Smooth muscle cell (in vitro differentiated cells): ENCODE results near the gene TFE3. TPM values are rescaled to one million over a fixed set of nuclear protein-coding genes. Genes with fewer than 3 reads are reported as not detected.

ENCODE experiments used
- DNase-seq: peaks from one replicate; lab custom pipeline; 2025; ENCODE audit not compliant: unreplicated experiment; lab: John Stamatoyannopoulos, UW
- H2AFZ ChIP-seq: fragments of 200-600 bp; sonication (generic); 2 replicates; pipeline ENCODE4 v1.6.0; 2016; ENCODE audit warnings: antibody characterized with exemption, low read depth, mild to moderate bottlenecking
- H3F3A ChIP-seq: fragments of 200-600 bp; sonication (generic); 2 replicates; pipeline ENCODE4 v1.6.0; 2017; ENCODE audit warnings: antibody characterized with exemption, low read depth
- H3K27ac ChIP-seq: fragments of 200-600 bp; sonication (generic); 2 replicates; pipeline ENCODE4 v1.5.1; 2016; ENCODE audit warnings: low read depth, mild to moderate bottlenecking
- H3K27me3 ChIP-seq: fragments of 200-600 bp; sonication (generic); 2 replicates; pipeline ENCODE4 v1.6.1; 2016; ENCODE audit warnings: low read depth, mild to moderate bottlenecking
- H3K36me3 ChIP-seq: fragments of 200-600 bp; sonication (generic); 2 replicates; pipeline ENCODE4 v1.5.1; 2016; ENCODE audit warnings: low read depth
- H3K4me1 ChIP-seq: fragments of 200-600 bp; sonication (generic); 2 replicates; pipeline ENCODE4 v1.5.1; 2016; ENCODE audit warnings: low read depth
- H3K4me2 ChIP-seq: fragments of 200-600 bp; sonication (generic); 2 replicates; pipeline ENCODE4 v1.6.0; 2016; ENCODE audit warnings: mild to moderate bottlenecking
- H3K4me3 ChIP-seq: fragments of 200-600 bp; sonication (generic); 2 replicates; pipeline ENCODE4 v1.5.1; 2016; ENCODE audit warnings: mild to moderate bottlenecking
- H3K79me2 ChIP-seq: fragments of 200-600 bp; sonication (generic); 2 replicates; pipeline ENCODE4 v1.6.0; 2016; ENCODE audit warnings: low read depth, mild to moderate bottlenecking
- H3K9ac ChIP-seq: fragments of 200-600 bp; sonication (generic); 2 replicates; pipeline ENCODE4 v1.6.0; 2016; ENCODE audit warnings: low read depth
- H3K9me3 ChIP-seq: fragments of 200-600 bp; sonication (generic); replicated peaks from 2 replicates; pipeline ENCODE4 v1.5.1; 2016; ENCODE audit warnings: low read depth
- H4K20me1 ChIP-seq: fragments of 200-600 bp; sonication (generic); 2 replicates; pipeline ENCODE4 v1.6.0; 2016; ENCODE audit warnings: low read depth
- CTCF ChIP-seq: fragments of 200-600 bp; sonication (generic); IDR thresholded peaks from 2 replicates; pipeline ENCODE4 v1.5.1; 2017; ENCODE audit warnings: borderline replicate concordance, mild to moderate bottlenecking, antibody characterized with exemption; ENCODE audit not compliant: insufficient read depth, poor library complexity, severe bottlenecking
- WGBS: methylation state at CpG from one replicate; pipeline ENCODE4 v1.1.7; 2016; ENCODE audit warnings: low lambda C conversion rate; 5-methylcytosine and 5-hydroxymethylcytosine counted together
- polyA plus RNA-seq: library from polyadenylated mRNA; unstranded; fragments of >200 nt; fragmentation: Nextera tagmentation; extraction: Ambion mirVana; gene quantifications from 2 replicates; pipeline ENCODE4 v1.2.1, GENCODE V29; 2016
- total RNA-seq: library from RNA; depleted of rRNA; stranded (reverse); fragments of >200 nt; gene quantifications from 2 replicates; pipeline ENCODE4 v1.2.3, GENCODE V29; 2014

The TFE3 gene
- total and polyA plus RNA-seq, 2 experiments from 2014 or later, result 23.6 to 35.2 TPM

GRCh38 chrX:49066278-49066677 lies 23.1 kb upstream of the TFE3 start:
- 85% methylated on average over 2 of the region's 2 CpGs for WGBS

GRCh38 chrX:49064735-49065134 lies 21.6 kb upstream of the TFE3 start:
- Histone ChIP-seq H3K4me2 (no peak overlapping the region), H3K79me2 (no peaks in the 10 kb centered on the region), H3K4me3 (no peak overlapping the region), H3K27me3 (no peaks in the 10 kb centered on the region), H3F3A (no peaks in the 10 kb centered on the region), H3K36me3 (no peaks in the 10 kb centered on the region), H3K4me1 (no peaks in the 10 kb centered on the region), H4K20me1 (no peaks in the 10 kb centered on the region), H3K9ac (no peak overlapping the region), H2AFZ (no peak overlapping the region), H3K9me3 (no peaks in the 10 kb centered on the region), H3K27ac (no peak overlapping the region)
- WGBS, result 94% methylated on average over 8 of the region's 8 CpGs
- DNase-seq, result no peak
- no peak for TF ChIP-seq CTCF

More at GRCh38 chrX:49066278-49066677, 23.1 kb upstream of the TFE3 start:
- no peak overlapping the region for H3K4me3 ChIP-seq
- no peaks in the 10 kb centered on the region for H3F3A ChIP-seq
- no peaks in the 10 kb centered on the region for H3K4me1 ChIP-seq
- no peak for TF ChIP-seq CTCF
- DNase-seq, result no peak
- no peaks in the 10 kb centered on the region for H3K9me3 ChIP-seq
- H2AFZ ChIP-seq, result no peak overlapping the region
- no peaks in the 10 kb centered on the region for H3K36me3 ChIP-seq
- H3K27ac ChIP-seq, result no peak overlapping the region
- no peak overlapping the region for H3K9ac ChIP-seq
- H3K27me3 ChIP-seq, result no peaks in the 10 kb centered on the region
- H3K79me2 ChIP-seq, result no peaks in the 10 kb centered on the region
- no peaks in the 10 kb centered on the region for H4K20me1 ChIP-seq
- no peak overlapping the region for H3K4me2 ChIP-seq

GRCh38 chrX:49064303-49064702 lies 21.1 kb upstream of the TFE3 start:
- no peak overlapping the region for H3K4me3 ChIP-seq
- no peak overlapping the region for H3K9ac ChIP-seq
- H4K20me1 ChIP-seq, result no peaks in the 10 kb centered on the region
- no peak for DNase-seq
- 92% methylated on average over 20 of the region's 20 CpGs for WGBS
- H3K27me3 ChIP-seq, result no peaks in the 10 kb centered on the region
- no peak for TF ChIP-seq CTCF
- no peaks in the 10 kb centered on the region for H3K4me1 ChIP-seq
- H3K36me3 ChIP-seq, result no peaks in the 10 kb centered on the region
- H3K9me3 ChIP-seq, result no peaks in the 10 kb centered on the region
- no peaks in the 10 kb centered on the region for H3F3A ChIP-seq
- H2AFZ ChIP-seq, result no peak overlapping the region
- H3K27ac ChIP-seq, result no peak overlapping the region
- no peaks in the 10 kb centered on the region for H3K79me2 ChIP-seq
- H3K4me2 ChIP-seq, result no peak overlapping the region

- H3K36me3 ChIP-seq, result no peaks in the 10 kb centered on the region
- TF ChIP-seq CTCF, result no peak
- no peak for DNase-seq
- H3K27me3 ChIP-seq, result no peaks in the 10 kb centered on the region
- H3F3A ChIP-seq, result no peaks in the 10 kb centered on the region
- H3K4me2 ChIP-seq, result no peak overlapping the region
- H3K27ac ChIP-seq, result no peak overlapping the region
- H2AFZ ChIP-seq, result no peak overlapping the region
- H3K4me1 ChIP-seq, result no peaks in the 10 kb centered on the region
- H3K9ac ChIP-seq, result no peak overlapping the region
- 98% methylated on average over 9 of the region's 9 CpGs for WGBS
- no peaks in the 10 kb centered on the region for H3K79me2 ChIP-seq
- no peaks in the 10 kb centered on the region for H4K20me1 ChIP-seq
- no peaks in the 10 kb centered on the region for H3K9me3 ChIP-seq
- H3K4me3 ChIP-seq, result no peak overlapping the region
Measured at GRCh38 chrX:49063715-49064114, 20.6 kb upstream of the TFE3 start.
